ENCODE measurements around the gene ADCY4. TPM values are rescaled to one million over a fixed set of nuclear protein-coding genes. Genes with fewer than 3 reads are reported as not detected.

The ADCY4 gene
- total RNA-seq, 1 experiment from 2014 or later, result 0.04 TPM

GRCh38 chr14:24300326-24300980 lies 34.4 kb downstream of the ADCY4 start:
- peak overlapping the region; percentile 82 for H3K9ac ChIP-seq (ENCODE audit: low read length)
- peaks cover 36% of the 10 kb centered on the region for H3K4me1 ChIP-seq (ENCODE audit: insufficient read depth, low read length)
- no peak for ATAC-seq
- no peak overlapping the region for H2AFZ ChIP-seq (ENCODE audit: low read length)
- peak overlapping the region; percentile 89 for H3K4me2 ChIP-seq (ENCODE audit: low read length)
- no peak for TF ChIP-seq EZH2phosphoT487 (IDR thresholded peaks at IDR 0.05; ENCODE audit: borderline replicate concordance, low read length)
- TF ChIP-seq EZH2 (IDR thresholded peaks at IDR 0.05; ENCODE audit: low read length, unreplicated experiment), result no peak
- TF ChIP-seq, protein P1, sequence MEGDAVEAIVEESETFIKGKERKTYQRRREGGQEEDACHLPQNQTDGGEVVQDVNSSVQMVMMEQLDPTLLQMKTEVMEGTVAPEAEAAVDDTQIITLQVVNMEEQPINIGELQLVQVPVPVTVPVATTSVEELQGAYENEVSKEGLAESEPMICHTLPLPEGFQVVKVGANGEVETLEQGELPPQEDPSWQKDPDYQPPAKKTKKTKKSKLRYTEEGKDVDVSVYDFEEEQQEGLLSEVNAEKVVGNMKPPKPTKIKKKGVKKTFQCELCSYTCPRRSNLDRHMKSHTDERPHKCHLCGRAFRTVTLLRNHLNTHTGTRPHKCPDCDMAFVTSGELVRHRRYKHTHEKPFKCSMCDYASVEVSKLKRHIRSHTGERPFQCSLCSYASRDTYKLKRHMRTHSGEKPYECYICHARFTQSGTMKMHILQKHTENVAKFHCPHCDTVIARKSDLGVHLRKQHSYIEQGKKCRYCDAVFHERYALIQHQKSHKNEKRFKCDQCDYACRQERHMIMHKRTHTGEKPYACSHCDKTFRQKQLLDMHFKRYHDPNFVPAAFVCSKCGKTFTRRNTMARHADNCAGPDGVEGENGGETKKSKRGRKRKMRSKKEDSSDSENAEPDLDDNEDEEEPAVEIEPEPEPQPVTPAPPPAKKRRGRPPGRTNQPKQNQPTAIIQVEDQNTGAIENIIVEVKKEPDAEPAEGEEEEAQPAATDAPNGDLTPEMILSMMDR (conservative IDR thresholded peaks at IDR 0.05; ENCODE audit: low read depth, low read length), result no peak
- POLR2A ChIA-PET (ENCODE audit: unreplicated experiment), result interaction anchor here (0.7 kb wide), 1 partner anchor 59 kb away, joined by 7 read pairs; the partner anchor contains the start of gene TINF2
- no peaks in the 10 kb centered on the region for H3K9me3 ChIP-seq (ENCODE audit: low read length)
- H3K27me3 ChIP-seq (ENCODE audit: low read length), result no peaks in the 10 kb centered on the region
- no peak for DNase-seq
- no peaks in the 10 kb centered on the region for H4K20me1 ChIP-seq (ENCODE audit: low read length)
- no peaks in the 10 kb centered on the region for H3F3A ChIP-seq (ENCODE audit: low read length, unreplicated experiment)
- CTCF ChIA-PET, result interaction anchor here (1.8 kb wide), 1 partner anchor 29 kb away, joined by 5 read pairs; the partner anchor contains the start of gene RABGGTA
- H3K36me3 ChIP-seq (ENCODE audit: low read depth, low read length), result peaks cover 49% of the 10 kb centered on the region
- peaks cover 42% of the 10 kb centered on the region for H3K79me2 ChIP-seq (ENCODE audit: low read length)
- H3K27ac ChIP-seq (ENCODE audit: low read length), result no peak overlapping the region
- no TSS peak for BruUV-seq (replicated peaks)
- intact Hi-C loops (cut with micrococcal nuclease), result no loop called here
- peak overlapping the region; percentile 93 for H3K4me3 ChIP-seq (ENCODE audit: low read length)
- no peaks in the 10 kb centered on the region for H3K9me2 ChIP-seq (replicated peaks; ENCODE audit: low read length)

GRCh38 chr14:24299255-24300191 lies 35.3 kb downstream of the ADCY4 start, which contains the start of the genes DHRS1 and NOP9:
Gene DHRS1 (minus strand): TSS chr14:24299780. CDS start chr14:24299106, 674 bp downstream.
Gene NOP9 (plus strand): TSS chr14:24299850. CDS start chr14:24299955, 105 bp downstream.
- ChIA-PET POLR2A (ENCODE audit: unreplicated experiment) (interaction anchor here (0.5 to 1.0 kb wide), 3 partner anchors 57 to 87 kb away, joined by 4 to 7 read pairs (median 5); partner anchors contain the start of gene TINF2), CTCF (interaction anchor here (0.7 to 3.1 kb wide), 3 partner anchors 9 to 57 kb away, joined by 4 to 55 read pairs (median 5); partner anchors contain the start of genes CIDEB, RABGGTA and TINF2)
- peak within 1 kb of the TSS; percentile 92 for H2AFZ ChIP-seq (ENCODE audit: low read length)
- H3K9ac ChIP-seq (ENCODE audit: low read length), result peak within 1 kb of the TSS; percentile 82
- DNase-seq (peak; percentile 95), ATAC-seq (peak; percentile 65)
- peaks cover 42% of the 10 kb centered on the region for H3K79me2 ChIP-seq (ENCODE audit: low read length)
- no peaks in the 10 kb centered on the region for H4K20me1 ChIP-seq (ENCODE audit: low read length)
- TF ChIP-seq, protein P1 (conservative IDR thresholded peaks at IDR 0.05; ENCODE audit: low read depth, low read length), result no peak
- TF ChIP-seq EZH2 (IDR thresholded peaks at IDR 0.05; ENCODE audit: low read length, unreplicated experiment), result no peak
- no peak for TF ChIP-seq EZH2phosphoT487 (IDR thresholded peaks at IDR 0.05; ENCODE audit: borderline replicate concordance, low read length)
- peak within 1 kb of the TSS; percentile 93 for H3K4me3 ChIP-seq (ENCODE audit: low read length)
- no peaks in the 10 kb centered on the region for H3K27me3 ChIP-seq (ENCODE audit: low read length)
- peak within 1 kb of the TSS; percentile 89 for H3K4me2 ChIP-seq (ENCODE audit: low read length)
- H3K9me3 ChIP-seq (ENCODE audit: low read length), result no peaks in the 10 kb centered on the region
- BruUV-seq (replicated peaks), result TSS peak; percentile 75
- H3K4me1 ChIP-seq (ENCODE audit: insufficient read depth, low read length), result peaks cover 36% of the 10 kb centered on the region
- intact Hi-C loops (cut with micrococcal nuclease), result loop anchor here (5.0 kb wide), 1 partner anchor 82 kb away; the partner anchor contains the start of gene MDP1
- no peaks in the 10 kb centered on the region for H3K9me2 ChIP-seq (replicated peaks; ENCODE audit: low read length)
- H3K36me3 ChIP-seq (ENCODE audit: low read depth, low read length), result peaks cover 48% of the 10 kb centered on the region
- H3F3A ChIP-seq (ENCODE audit: low read length, unreplicated experiment), result no peaks in the 10 kb centered on the region
- H3K27ac ChIP-seq (ENCODE audit: low read length), result peak within 1 kb of the TSS; percentile 71
